ENCODE data around the gene WDR64.

WDR64 gene

GRCh38 chr1:241778117-241778516 is 126.0 kb downstream of the WDR64 start:
- no peak for ATAC-seq
- TF ChIP-seq GLIS3 (CRISPR knock-in tag; IDR thresholded peaks at IDR 0.05) = no peak
- no peak for TF ChIP-seq SNAI2 (CRISPR knock-in tag; IDR thresholded peaks at IDR 0.05)
- no peak for TF ChIP-seq BACH2 (CRISPR knock-in tag; IDR thresholded peaks at IDR 0.05; ENCODE audit: borderline replicate concordance)
- no peak for TF ChIP-seq ISL1 (CRISPR knock-in tag; IDR thresholded peaks at IDR 0.05)
- TF ChIP-seq TCF4 (CRISPR knock-in tag; IDR thresholded peaks at IDR 0.05; ENCODE audit: borderline replicate concordance) = no peak
- TF ChIP-seq, protein P1, sequence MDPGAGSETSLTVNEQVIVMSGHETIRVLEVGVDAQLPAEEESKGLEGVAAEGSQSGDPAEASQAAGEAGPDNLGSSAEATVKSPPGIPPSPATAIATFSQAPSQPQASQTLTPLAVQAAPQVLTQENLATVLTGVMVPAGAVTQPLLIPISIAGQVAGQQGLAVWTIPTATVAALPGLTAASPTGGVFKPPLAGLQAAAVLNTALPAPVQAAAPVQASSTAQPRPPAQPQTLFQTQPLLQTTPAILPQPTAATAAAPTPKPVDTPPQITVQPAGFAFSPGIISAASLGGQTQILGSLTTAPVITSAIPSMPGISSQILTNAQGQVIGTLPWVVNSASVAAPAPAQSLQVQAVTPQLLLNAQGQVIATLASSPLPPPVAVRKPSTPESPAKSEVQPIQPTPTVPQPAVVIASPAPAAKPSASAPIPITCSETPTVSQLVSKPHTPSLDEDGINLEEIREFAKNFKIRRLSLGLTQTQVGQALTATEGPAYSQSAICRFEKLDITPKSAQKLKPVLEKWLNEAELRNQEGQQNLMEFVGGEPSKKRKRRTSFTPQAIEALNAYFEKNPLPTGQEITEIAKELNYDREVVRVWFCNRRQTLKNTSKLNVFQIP (CRISPR knock-in tag; IDR thresholded peaks at IDR 0.05; ENCODE audit: borderline replicate concordance, low read depth) = no peak
- TF ChIP-seq ZNF565 (CRISPR knock-in tag; conservative IDR thresholded peaks at IDR 0.05; ENCODE audit: low read depth) = no peak
- TF ChIP-seq TSHZ2 (CRISPR knock-in tag; IDR thresholded peaks at IDR 0.05) = no peak
- TF ChIP-seq, protein P2, sequence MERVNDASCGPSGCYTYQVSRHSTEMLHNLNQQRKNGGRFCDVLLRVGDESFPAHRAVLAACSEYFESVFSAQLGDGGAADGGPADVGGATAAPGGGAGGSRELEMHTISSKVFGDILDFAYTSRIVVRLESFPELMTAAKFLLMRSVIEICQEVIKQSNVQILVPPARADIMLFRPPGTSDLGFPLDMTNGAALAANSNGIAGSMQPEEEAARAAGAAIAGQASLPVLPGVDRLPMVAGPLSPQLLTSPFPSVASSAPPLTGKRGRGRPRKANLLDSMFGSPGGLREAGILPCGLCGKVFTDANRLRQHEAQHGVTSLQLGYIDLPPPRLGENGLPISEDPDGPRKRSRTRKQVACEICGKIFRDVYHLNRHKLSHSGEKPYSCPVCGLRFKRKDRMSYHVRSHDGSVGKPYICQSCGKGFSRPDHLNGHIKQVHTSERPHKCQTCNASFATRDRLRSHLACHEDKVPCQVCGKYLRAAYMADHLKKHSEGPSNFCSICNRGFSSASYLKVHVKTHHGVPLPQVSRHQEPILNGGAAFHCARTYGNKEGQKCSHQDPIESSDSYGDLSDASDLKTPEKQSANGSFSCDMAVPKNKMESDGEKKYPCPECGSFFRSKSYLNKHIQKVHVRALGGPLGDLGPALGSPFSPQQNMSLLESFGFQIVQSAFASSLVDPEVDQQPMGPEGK (CRISPR knock-in tag; IDR thresholded peaks at IDR 0.05; ENCODE audit: borderline replicate concordance) = no peak
- TF ChIP-seq ZNF70 (CRISPR knock-in tag; IDR thresholded peaks at IDR 0.05) = no peak
- no peak for TF ChIP-seq CREB5 (CRISPR knock-in tag; IDR thresholded peaks at IDR 0.05; ENCODE audit: low read depth)
- no peak for TF ChIP-seq PPARA (CRISPR knock-in tag; IDR thresholded peaks at IDR 0.05; ENCODE audit: borderline replicate concordance)
- no peak for TF ChIP-seq TOX (CRISPR knock-in tag; IDR thresholded peaks at IDR 0.05; ENCODE audit: borderline replicate concordance)
- no peak for TF ChIP-seq ZFP30 (CRISPR knock-in tag; IDR thresholded peaks at IDR 0.05)

GRCh38 chr1:241779897-241780296 is 127.8 kb downstream of the WDR64 start:
- no peak for ATAC-seq
- TF ChIP-seq ISL1 (CRISPR knock-in tag; IDR thresholded peaks at IDR 0.05) = no peak
- TF ChIP-seq RARB (CRISPR knock-in tag; IDR thresholded peaks at IDR 0.05) = no peak
- TF ChIP-seq ZNF70 (CRISPR knock-in tag; IDR thresholded peaks at IDR 0.05) = no peak
- TF ChIP-seq ARNTL (CRISPR knock-in tag; IDR thresholded peaks at IDR 0.05; ENCODE audit: borderline replicate concordance, low read depth) = no peak
- TF ChIP-seq TOX (CRISPR knock-in tag; IDR thresholded peaks at IDR 0.05; ENCODE audit: borderline replicate concordance) = no peak
- no peak for TF ChIP-seq BACH2 (CRISPR knock-in tag; IDR thresholded peaks at IDR 0.05; ENCODE audit: borderline replicate concordance)
- TF ChIP-seq OSR1 (CRISPR knock-in tag; IDR thresholded peaks at IDR 0.05) = no peak
- TF ChIP-seq, protein P1 (CRISPR knock-in tag; IDR thresholded peaks at IDR 0.05; ENCODE audit: borderline replicate concordance, low read depth) = no peak
- TF ChIP-seq, protein P3, sequence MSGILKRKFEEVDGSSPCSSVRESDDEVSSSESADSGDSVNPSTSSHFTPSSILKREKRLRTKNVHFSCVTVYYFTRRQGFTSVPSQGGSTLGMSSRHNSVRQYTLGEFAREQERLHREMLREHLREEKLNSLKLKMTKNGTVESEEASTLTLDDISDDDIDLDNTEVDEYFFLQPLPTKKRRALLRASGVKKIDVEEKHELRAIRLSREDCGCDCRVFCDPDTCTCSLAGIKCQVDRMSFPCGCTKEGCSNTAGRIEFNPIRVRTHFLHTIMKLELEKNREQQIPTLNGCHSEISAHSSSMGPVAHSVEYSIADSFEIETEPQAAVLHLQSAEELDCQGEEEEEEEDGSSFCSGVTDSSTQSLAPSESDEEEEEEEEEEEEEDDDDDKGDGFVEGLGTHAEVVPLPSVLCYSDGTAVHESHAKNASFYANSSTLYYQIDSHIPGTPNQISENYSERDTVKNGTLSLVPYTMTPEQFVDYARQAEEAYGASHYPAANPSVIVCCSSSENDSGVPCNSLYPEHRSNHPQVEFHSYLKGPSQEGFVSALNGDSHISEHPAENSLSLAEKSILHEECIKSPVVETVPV (CRISPR knock-in tag; IDR thresholded peaks at IDR 0.05) = no peak

- no peak for ATAC-seq
- TF ChIP-seq OSR1 (CRISPR knock-in tag; IDR thresholded peaks at IDR 0.05) = no peak
- TF ChIP-seq, protein P3 (CRISPR knock-in tag; IDR thresholded peaks at IDR 0.05) = no peak
- TF ChIP-seq GLIS3 (CRISPR knock-in tag; IDR thresholded peaks at IDR 0.05) = no peak
- no peak for TF ChIP-seq CSDC2 (CRISPR knock-in tag; IDR thresholded peaks at IDR 0.05)
- TF ChIP-seq CREB5 (CRISPR knock-in tag; IDR thresholded peaks at IDR 0.05; ENCODE audit: low read depth) = no peak
- TF ChIP-seq ESRRG (CRISPR knock-in tag; IDR thresholded peaks at IDR 0.05) = no peak
- no peak for TF ChIP-seq ZNF8 (CRISPR knock-in tag; IDR thresholded peaks at IDR 0.05)
- no peak for TF ChIP-seq RARB (CRISPR knock-in tag; IDR thresholded peaks at IDR 0.05)
- no peak for TF ChIP-seq TOX (CRISPR knock-in tag; IDR thresholded peaks at IDR 0.05; ENCODE audit: borderline replicate concordance)
These were observed 130.3 kb downstream of the WDR64 start for GRCh38 chr1:241782396-241782795.
